Measurements from ENCODE around the gene COA4. TPM values are rescaled to one million over a fixed set of nuclear protein-coding genes. Genes with fewer than 3 reads are reported as not detected.

COA4 gene
- total RNA-seq, 1 experiment from 2014 or later, result 114 TPM

- TF ChIP-seq NR1H2 (CRISPR knock-in tag; IDR thresholded peaks at IDR 0.05) (no peak), FOXK1 (CRISPR knock-in tag; IDR thresholded peaks at IDR 0.05) (no peak)
Observed at GRCh38 chr11:73854680-73855079, 22.0 kb downstream of the COA4 start (continued).

GRCh38 chr11:73852049-73852448, 24.6 kb downstream of the COA4 start:
- ATAC-seq (no peak), DNase-seq (ENCODE audit: low spot score) (no peak)
- Mint-ChIP-seq H3K27me3 (ENCODE audit: low read depth) (no peaks in the 10 kb centered on the region), H3K9me3 (no peaks in the 10 kb centered on the region), H3K4me3 (no peak overlapping the region), H3K27ac (no peak overlapping the region), H3K4me1 (peaks cover 9% of the 10 kb centered on the region), H3K36me3 (no peaks in the 10 kb centered on the region; the same call in 1 of the 2 replicates)
- TF ChIP-seq ZNF416 (CRISPR knock-in tag; IDR thresholded peaks at IDR 0.05) (no peak), HMGA2 (CRISPR knock-in tag; IDR thresholded peaks at IDR 0.05) (no peak), PREB (CRISPR knock-in tag; IDR thresholded peaks at IDR 0.05; ENCODE audit: borderline replicate concordance) (no peak), TCF7 (CRISPR knock-in tag; IDR thresholded peaks at IDR 0.05; ENCODE audit: low read depth) (no peak), SMAD3 (CRISPR knock-in tag; IDR thresholded peaks at IDR 0.05; ENCODE audit: borderline replicate concordance) (no peak), ZNF423 (CRISPR knock-in tag; IDR thresholded peaks at IDR 0.05) (no peak), TEAD1 (CRISPR knock-in tag; IDR thresholded peaks at IDR 0.05) (no peak), ATF6 (CRISPR knock-in tag; IDR thresholded peaks at IDR 0.05) (no peak), ATF1 (CRISPR knock-in tag; IDR thresholded peaks at IDR 0.05) (no peak), CBFB (CRISPR knock-in tag; IDR thresholded peaks at IDR 0.05; ENCODE audit: low read depth) (no peak)
- POLR2A ChIA-PET, result interaction anchor here (0.6 kb wide), 1 partner anchor 20 kb away, joined by 3 read pairs; no protein-coding TSS in a partner anchor
- CTCF ChIA-PET, result no interaction called here

GRCh38 chr11:73851046-73851764, 25.4 kb downstream of the COA4 start:
- Mint-ChIP-seq H3K4me3 (no peak overlapping the region), H3K4me1 (peaks cover 3% of the 10 kb centered on the region), H3K27ac (no peak overlapping the region), H3K9me3 (no peaks in the 10 kb centered on the region), H3K36me3 (no peaks in the 10 kb centered on the region; the same call in 1 of the 2 replicates), H3K27me3 (ENCODE audit: low read depth) (no peaks in the 10 kb centered on the region)
- ChIA-PET CTCF (no interaction called here), POLR2A (no interaction called here)
- ATAC-seq (no peak), DNase-seq (ENCODE audit: low spot score) (no peak)
- TF ChIP-seq ZNF532 (CRISPR knock-in tag; IDR thresholded peaks at IDR 0.05; ENCODE audit: borderline replicate concordance), result no peak
- TF ChIP-seq CDX4 (CRISPR knock-in tag; IDR thresholded peaks at IDR 0.05; ENCODE audit: borderline replicate concordance), result no peak
- TF ChIP-seq PREB (CRISPR knock-in tag; IDR thresholded peaks at IDR 0.05; ENCODE audit: borderline replicate concordance), result no peak
- TF ChIP-seq ETV6 (CRISPR knock-in tag; IDR thresholded peaks at IDR 0.05), result no peak
- TF ChIP-seq ERG (CRISPR knock-in tag; IDR thresholded peaks at IDR 0.05), result no peak
- no peak for TF ChIP-seq MYBL2 (CRISPR knock-in tag; IDR thresholded peaks at IDR 0.05)
- TF ChIP-seq ZBTB21 (CRISPR knock-in tag; IDR thresholded peaks at IDR 0.05; ENCODE audit: borderline replicate concordance), result no peak
- no peak for TF ChIP-seq ZBTB43 (CRISPR knock-in tag; IDR thresholded peaks at IDR 0.05)
- TF ChIP-seq FOXP1 (CRISPR knock-in tag; IDR thresholded peaks at IDR 0.05; ENCODE audit: borderline replicate concordance), result no peak
- no peak for TF ChIP-seq GABPB1 (CRISPR knock-in tag; IDR thresholded peaks at IDR 0.05)
- no peak for TF ChIP-seq EMX1 (CRISPR knock-in tag; IDR thresholded peaks at IDR 0.05)
